Fibroblast of lung (primary cell): ENCODE data around the gene GDF2. TPM values are rescaled to one million over a fixed set of nuclear protein-coding genes. Genes with fewer than 3 reads are reported as not detected.

ENCODE experiments used
- DNase-seq, 2 donors: peaks; one replicate each; pipeline versions ENCODE4 v3.0.0 to v3.0.0-alpha.2; 2010; ENCODE audit warnings: low read depth in 2 of 2
- H2AFZ ChIP-seq: 2 replicates; pipeline ENCODE4 v1.5.1; 2012; ENCODE audit warnings: low read length, control low read depth, inconsistent platforms
- H3K27ac ChIP-seq: 2 replicates; pipeline ENCODE4 v1.5.1; 2011; ENCODE audit warnings: low read length, control low read depth; ENCODE audit not compliant: insufficient read depth
- H3K27me3 ChIP-seq: 2 replicates; pipeline ENCODE4 v1.5.1; 2011; ENCODE audit warnings: mild to moderate bottlenecking, low read length; ENCODE audit not compliant: control insufficient read depth, insufficient read depth
- H3K36me3 ChIP-seq: 2 replicates; pipeline ENCODE4 v1.5.1; 2011; ENCODE audit warnings: low read length; ENCODE audit not compliant: control insufficient read depth, insufficient read depth
- H3K4me1 ChIP-seq: 2 replicates; pipeline ENCODE4 v1.5.1; 2011; ENCODE audit warnings: low read length; ENCODE audit not compliant: control insufficient read depth, insufficient read depth; ENCODE audit errors: extremely low read depth
- H3K4me2 ChIP-seq: 2 replicates; pipeline ENCODE4 v1.5.1; 2011; ENCODE audit warnings: low read length, control low read depth; ENCODE audit not compliant: insufficient read depth; ENCODE audit errors: extremely low read depth
- H3K4me3 ChIP-seq, 4 experiments: fragments of 200-600 bp in 1 of 4; sonication (generic) in 1 of 4; replicated peaks in 1 of 4; 2 replicates each; pipeline ENCODE4 v1.5.1; 2011 to 2016; ENCODE audit warnings: low read length in 4 of 4, low read depth in 3 of 4, mild to moderate bottlenecking in 3 of 4, control low read depth in 2 of 4, inconsistent platforms in 1 of 4, mixed read lengths in 1 of 4; ENCODE audit not compliant: insufficient read depth in 1 of 4; ENCODE audit errors: control extremely low read depth in 1 of 4
- H3K79me2 ChIP-seq: 2 replicates; pipeline ENCODE4 v1.5.1; 2012; ENCODE audit warnings: mild to moderate bottlenecking, low read length, inconsistent platforms; ENCODE audit not compliant: control insufficient read depth, insufficient read depth
- H3K9ac ChIP-seq: 2 replicates; pipeline ENCODE4 v1.5.1; 2011; ENCODE audit warnings: mild to moderate bottlenecking, low read length, control low read depth; ENCODE audit not compliant: insufficient read depth
- H3K9me3 ChIP-seq: 2 replicates; pipeline ENCODE4 v1.5.1; 2012; ENCODE audit warnings: low read depth, low read length; ENCODE audit not compliant: control insufficient read depth, insufficient read depth
- H4K20me1 ChIP-seq: 2 replicates; pipeline ENCODE4 v1.5.1; 2011; ENCODE audit warnings: low read length; ENCODE audit not compliant: control insufficient read depth, insufficient read depth; ENCODE audit errors: extremely low read depth
- CTCF ChIP-seq, 2 donors: IDR thresholded peaks in 1 of 2; conservative IDR thresholded peaks in 1 of 2; 1 replicate in 1 of 2; 2 replicates in 1 of 2; pipeline ENCODE4 v1.5.1; 2011 to 2012; ENCODE audit warnings: low read length in 2 of 2, control low read depth in 1 of 2, inconsistent platforms in 1 of 2, low read depth in 1 of 2, mild to moderate bottlenecking in 1 of 2
- EZH2 ChIP-seq: IDR thresholded peaks from 2 replicates; pipeline ENCODE4 v1.5.1; 2012; ENCODE audit warnings: low read length, control low read depth, mild to moderate bottlenecking; ENCODE audit errors: missing control alignments
- polyA plus RNA-seq, 2 donors: library from polyadenylated mRNA; depleted of rRNA in 1 of 2; stranded (reverse) in 1 of 2; unstranded in 1 of 2; fragments of >200 nt; gene quantifications; 2 replicates each; pipeline ENCODE4 v1.2.1, GENCODE V29; 2011 to 2012; ENCODE audit warnings: missing spikeins in 1 of 2
- total RNA-seq: library from RNA; depleted of rRNA; stranded (reverse); fragments of >200 nt; gene quantifications from 2 replicates; pipeline ENCODE4 v1.2.1, GENCODE V29; 2014

GDF2 gene
- total and polyA plus RNA-seq, 2 donors (not counting 1 experiment from before 2014, with no cell fraction given): not detected

- no peak overlapping the region for H3K4me3 ChIP-seq
- no peak overlapping the region for H3K4me2 ChIP-seq
- H3K9me3 ChIP-seq: no peaks in the 10 kb centered on the region
- H3K79me2 ChIP-seq: no peaks in the 10 kb centered on the region
- H3K9ac ChIP-seq: no peak overlapping the region
- no peaks in the 10 kb centered on the region for H3K4me1 ChIP-seq
- no peaks in the 10 kb centered on the region for H4K20me1 ChIP-seq
- no peaks in the 10 kb centered on the region for H3K36me3 ChIP-seq
- no peak overlapping the region for H3K27ac ChIP-seq
- no peak overlapping the region for H2AFZ ChIP-seq
- TF ChIP-seq CTCF (conservative IDR thresholded peaks at IDR 0.05 in 1 of 2, IDR thresholded peaks at IDR 0.05 in 1 of 2; ENCODE audit: low read depth in 1 of 2, low read length in 2 of 2): no peak
- H3K27me3 ChIP-seq: no peaks in the 10 kb centered on the region
- no peak for DNase-seq
Observed at GRCh38 chr10:47349516-47349915, 27.3 kb downstream of the GDF2 start.

GRCh38 chr10:47349941-47350371, 27.7 kb downstream of the GDF2 start:
- Histone ChIP-seq H3K4me2 (no peak overlapping the region), H4K20me1 (no peaks in the 10 kb centered on the region), H3K27ac (no peak overlapping the region), H3K27me3 (no peaks in the 10 kb centered on the region), H3K4me3 (no peak overlapping the region), H3K79me2 (no peaks in the 10 kb centered on the region), H3K9me3 (no peaks in the 10 kb centered on the region), H3K9ac (no peak overlapping the region), H3K4me1 (no peaks in the 10 kb centered on the region), H3K36me3 (no peaks in the 10 kb centered on the region), H2AFZ (no peak overlapping the region)
- no peak for TF ChIP-seq CTCF (conservative IDR thresholded peaks at IDR 0.05 in 1 of 2, IDR thresholded peaks at IDR 0.05 in 1 of 2; ENCODE audit: low read depth in 1 of 2, low read length in 2 of 2)
- no peak for TF ChIP-seq EZH2
- no peak for DNase-seq

- Histone ChIP-seq H3K27ac (no peak overlapping the region), H3K4me1 (no peaks in the 10 kb centered on the region), H2AFZ (no peak overlapping the region), H3K9me3 (no peaks in the 10 kb centered on the region), H4K20me1 (no peaks in the 10 kb centered on the region), H3K27me3 (no peaks in the 10 kb centered on the region), H3K79me2 (no peaks in the 10 kb centered on the region), H3K36me3 (no peaks in the 10 kb centered on the region), H3K4me3 (no peak overlapping the region), H3K9ac (no peak overlapping the region), H3K4me2 (no peak overlapping the region)
- DNase-seq: no peak
- TF ChIP-seq EZH2 (no peak), CTCF (conservative IDR thresholded peaks at IDR 0.05 in 1 of 2, IDR thresholded peaks at IDR 0.05 in 1 of 2; ENCODE audit: low read depth in 1 of 2, low read length in 2 of 2) (no peak)
Observed at GRCh38 chr10:47350671-47351640, 28.7 kb downstream of the GDF2 start.
